Ascending aorta (tissue), 2 donors: ENCODE results near the gene PER3. TPM values are rescaled to one million over a fixed set of nuclear protein-coding genes. Genes with fewer than 3 reads are reported as not detected.
A peak's percentile ranks its signal among the peaks of the same experiment; 100 is the strongest.

Experiments used
- DNase-seq, 2 donors: peaks; one replicate each; pipeline ENCODE4 v3.0.0-alpha.2; 2019; ENCODE audit warnings: low spot score in 2 of 2
- H3K27ac ChIP-seq, 2 donors: fragments of 200-600 bp; sonication (generic); one replicate each; pipeline ENCODE4 v1.5.1; 2016 to 2017; ENCODE audit warnings: mild to moderate bottlenecking in 1 of 2
- H3K27me3 ChIP-seq: fragments of 200-600 bp; sonication (generic); one replicate; pipeline ENCODE4 v1.5.1; 2017
- H3K36me3 ChIP-seq, 2 donors: fragments of 200-600 bp; sonication (generic); one replicate each; pipeline ENCODE4 v1.5.1; 2016
- H3K4me1 ChIP-seq, 2 donors: fragments of 200-600 bp; sonication (generic); one replicate each; pipeline ENCODE4 v1.5.1; 2016 to 2017; ENCODE audit warnings: mild to moderate bottlenecking in 1 of 2
- H3K4me3 ChIP-seq, 2 donors: fragments of 200-600 bp; sonication (generic); one replicate each; pipeline ENCODE4 v1.5.1; 2016 to 2017; ENCODE audit warnings: mild to moderate bottlenecking in 1 of 2
- H3K9me3 ChIP-seq, 2 donors: fragments of 200-600 bp; sonication (generic); one replicate each; pipeline ENCODE4 v1.5.1; 2016
- CTCF ChIP-seq, 3 experiments: fragments of 200-600 bp in 2 of 3; fragments of 450-650 bp in 1 of 3; sonication (generic) in 2 of 3; IDR thresholded peaks; one replicate each; pipeline ENCODE4 v1.5.1; 2016 to 2019; ENCODE audit warnings: antibody characterized with exemption in 3 of 3, mild to moderate bottlenecking in 1 of 3, moderate library complexity in 1 of 3
- intact Hi-C: fragments of 100-400 bp; cut with DNase I; formaldehyde crosslinking; loops from one replicate; pipeline ENCODE4 v1.15.1; 2023
- total RNA-seq: library from RNA; depleted of rRNA; stranded (reverse); fragments of >200 nt; gene quantifications from one replicate; pipeline ENCODE4 v1.1.0, GENCODE V29; 2016

The PER3 gene
- total RNA-seq, 1 donor from 2014 or later: 8.1 TPM

DNA sequence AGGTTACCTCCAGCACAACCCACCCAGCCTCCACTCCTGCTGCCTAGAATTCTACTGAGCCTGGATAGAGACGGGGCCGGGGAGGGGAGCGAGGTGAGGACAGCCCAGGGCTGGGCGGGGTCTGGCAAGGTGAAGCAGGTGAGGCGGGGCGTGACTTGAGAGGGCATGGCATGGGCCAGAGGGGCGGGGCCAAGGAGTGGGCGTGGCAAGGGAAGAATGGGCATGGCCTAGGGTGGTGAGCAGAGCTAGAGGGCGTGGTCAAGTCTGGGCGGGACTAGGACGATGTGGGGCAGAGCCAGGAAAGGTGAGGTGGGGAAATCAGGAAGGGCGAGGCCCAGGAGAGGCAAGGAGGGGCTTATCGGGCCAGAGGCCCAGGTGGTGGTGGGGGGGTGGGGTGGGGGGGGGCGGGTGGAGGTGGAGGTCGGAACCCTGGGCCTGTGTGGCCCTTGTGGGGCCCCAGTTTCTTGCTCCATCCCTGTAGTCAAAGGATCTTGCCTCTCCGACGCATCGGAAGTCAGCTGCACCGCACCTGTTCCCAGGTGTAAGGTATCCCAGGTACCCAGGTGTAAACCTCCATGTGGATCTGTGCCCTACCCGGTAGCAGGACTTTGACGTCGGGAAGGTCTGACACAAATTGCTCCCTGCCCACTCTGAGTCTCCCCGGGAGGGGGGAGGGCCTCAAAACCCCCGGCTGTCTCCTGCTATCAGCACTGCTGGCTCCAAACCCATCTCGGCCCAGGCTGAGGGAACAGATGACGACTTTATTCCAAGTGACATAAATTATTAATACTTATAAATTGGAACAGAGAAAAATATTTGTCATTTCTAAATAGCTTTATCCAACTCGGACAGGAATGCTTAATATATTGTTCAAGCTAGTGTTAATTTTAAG, 101.7 kb downstream of the PER3 start:
- Histone ChIP-seq H3K4me1 (no peaks in the 10 kb centered on the region), H3K9me3 (no peaks in the 10 kb centered on the region), H3K4me3 (peak overlapping the region in 1 of 2 donors; percentile 42), H3K27me3 (no peaks in the 10 kb centered on the region), H3K36me3 (no peaks in the 10 kb centered on the region), H3K27ac (no peak overlapping the region)
- no peak for DNase-seq
- intact Hi-C loops: no loop called here
- no peak for TF ChIP-seq CTCF (IDR thresholded peaks at IDR 0.05)

DNA sequence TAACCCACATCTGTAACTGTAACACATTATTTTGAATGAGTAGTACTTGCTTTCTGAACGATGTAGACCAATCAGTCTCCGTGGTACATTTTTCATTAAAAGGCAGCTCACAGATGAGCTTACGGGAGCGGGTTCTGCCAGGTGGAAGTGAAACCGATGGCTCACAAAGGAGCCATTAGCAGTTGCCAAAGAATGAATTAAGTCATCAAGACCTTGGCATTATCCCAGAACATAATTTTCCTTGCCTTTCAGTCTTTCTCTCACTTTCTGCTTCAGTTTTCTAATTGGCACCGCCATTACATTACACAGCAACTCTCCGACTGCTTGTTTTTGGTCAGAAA, 102.3 kb downstream of the PER3 start:
- TF ChIP-seq CTCF (IDR thresholded peaks at IDR 0.05): no peak

DNA sequence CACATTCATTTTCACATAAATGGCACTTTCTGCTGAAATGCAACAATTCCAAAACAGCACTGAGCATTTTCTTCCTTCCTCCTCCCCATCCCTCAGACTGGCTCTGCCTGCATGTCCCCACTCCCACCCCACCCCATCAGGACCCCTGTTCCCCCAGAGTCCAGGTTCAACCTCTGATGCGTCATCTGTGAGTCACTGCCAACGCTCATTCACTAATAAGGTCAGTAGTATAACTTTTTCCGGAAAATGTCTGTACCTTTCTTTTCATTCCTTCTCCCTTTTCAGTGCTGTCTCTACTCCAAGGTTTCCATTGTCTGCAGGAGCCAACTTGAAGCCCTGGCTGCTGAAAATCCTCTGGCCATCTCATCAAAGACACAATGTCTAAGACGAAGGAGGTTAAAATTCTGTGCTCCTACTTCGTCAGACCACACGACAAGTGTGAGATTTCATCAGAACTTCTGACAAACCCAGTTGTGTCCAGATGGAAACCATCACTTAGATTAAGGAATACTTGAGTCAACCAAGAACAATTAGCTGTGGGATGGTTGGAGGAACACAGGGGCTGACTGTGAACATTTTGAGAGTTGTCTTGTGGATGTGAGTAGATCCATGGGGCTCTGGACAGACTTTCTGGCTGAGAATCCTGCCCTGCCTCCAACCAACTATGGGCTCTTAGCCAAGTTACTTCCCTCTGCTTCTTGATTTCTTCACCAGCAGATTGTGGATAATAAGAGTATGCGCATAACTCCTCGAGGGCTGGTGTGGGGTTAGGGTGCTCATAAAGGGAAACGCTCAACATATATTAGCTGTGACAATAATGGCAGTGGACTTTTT, 104.4 kb downstream of the PER3 start:
- Histone ChIP-seq H3K9me3 (no peaks in the 10 kb centered on the region), H3K27me3 (no peaks in the 10 kb centered on the region), H3K4me3 (no peak overlapping the region), H3K4me1 (no peaks in the 10 kb centered on the region), H3K36me3 (no peaks in the 10 kb centered on the region), H3K27ac (no peak overlapping the region)
- DNase-seq: no peak
- intact Hi-C loops: no loop called here
- no peak for TF ChIP-seq CTCF (IDR thresholded peaks at IDR 0.05)

More for the DNA sequence above, 102.3 kb downstream of the PER3 start:
- H3K4me1 ChIP-seq: no peaks in the 10 kb centered on the region
- DNase-seq: no peak
- H3K27me3 ChIP-seq: no peaks in the 10 kb centered on the region
- peak overlapping the region in 1 of 2 donors; percentile 42 for H3K4me3 ChIP-seq
- H3K9me3 ChIP-seq: no peaks in the 10 kb centered on the region
- no peaks in the 10 kb centered on the region for H3K36me3 ChIP-seq
- intact Hi-C loops: no loop called here
- no peak overlapping the region for H3K27ac ChIP-seq

DNA sequence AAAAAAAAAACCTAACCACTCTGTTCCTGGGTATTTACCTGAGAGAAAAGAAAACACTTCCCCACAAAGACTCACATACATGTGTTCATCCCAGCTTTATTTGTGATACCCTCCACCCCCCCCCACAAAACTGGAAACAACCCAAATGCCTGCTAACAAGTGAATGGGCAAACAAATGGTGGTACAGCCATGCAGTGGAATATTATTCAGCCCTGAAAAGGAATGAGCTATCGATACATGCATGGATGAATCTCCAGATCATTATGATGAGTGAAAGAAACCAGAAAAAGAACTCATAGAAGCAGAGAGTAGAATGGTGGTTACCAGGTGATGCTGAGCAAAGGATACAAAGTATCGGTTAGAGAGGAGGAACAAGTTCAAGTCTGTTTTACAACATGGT, 106.8 kb downstream of the PER3 start:
- H3K36me3 ChIP-seq: no peaks in the 10 kb centered on the region
- DNase-seq: no peak
- no peaks in the 10 kb centered on the region for H3K9me3 ChIP-seq
- no peak overlapping the region for H3K4me3 ChIP-seq
- H3K4me1 ChIP-seq: peaks cover 0 to 5% of the 10 kb centered on the region in 2 donors
- intact Hi-C loops: no loop called here
- no peak overlapping the region for H3K27ac ChIP-seq
- TF ChIP-seq CTCF (IDR thresholded peaks at IDR 0.05): no peak
- H3K27me3 ChIP-seq: no peaks in the 10 kb centered on the region

- intact Hi-C loops: no loop called here
- no peaks in the 10 kb centered on the region for H3K9me3 ChIP-seq
- no peaks in the 10 kb centered on the region for H3K36me3 ChIP-seq
- H3K4me1 ChIP-seq: peaks cover 0 to 5% of the 10 kb centered on the region in 2 donors
- no peak overlapping the region for H3K27ac ChIP-seq
- DNase-seq: no peak
- no peak for TF ChIP-seq CTCF (IDR thresholded peaks at IDR 0.05)
- H3K27me3 ChIP-seq: no peaks in the 10 kb centered on the region
- H3K4me3 ChIP-seq: no peak overlapping the region
These were observed 107.7 kb downstream of the PER3 start for GRCh38 chr1:7891804-7892203.
